Limb (tissue), 2 donors: Measurements from ENCODE around the gene PHLDA3.

Experiments
- DNase-seq, 2 donors: peaks; one replicate each; pipeline ENCODE4 v3.0.0-alpha.2; 2016; ENCODE audit errors: extremely low spot score in 2 of 2

PHLDA3 gene

GRCh38 chr1:201463071-201463552, 5.9 kb downstream of the PHLDA3 start:
- no peak for DNase-seq

GRCh38 chr1:201461645-201462441, 7.1 kb downstream of the PHLDA3 start:
- no peak for DNase-seq

GRCh38 chr1:201460814-201461644, 8.0 kb downstream of the PHLDA3 start:
- no peak for DNase-seq

- DNase-seq: no peak
Measured at GRCh38 chr1:201459775-201460174, 9.2 kb downstream of the PHLDA3 start.

GRCh38 chr1:201459052-201459451, 9.9 kb downstream of the PHLDA3 start:
- DNase-seq: no peak

- no peak for DNase-seq
Measured at GRCh38 chr1:201457508-201457960, 11.5 kb downstream of the PHLDA3 start.

- DNase-seq: peak in 1 of 2 donors; percentile 45
Measured at GRCh38 chr1:201456499-201457309, 12.3 kb downstream of the PHLDA3 start.

- DNase-seq: no peak
Measured at GRCh38 chr1:201455098-201455497, 13.9 kb downstream of the PHLDA3 start.

- DNase-seq: no peak
Measured at GRCh38 chr1:201454608-201455007, 14.4 kb downstream of the PHLDA3 start.

- DNase-seq: no peak
Measured at GRCh38 chr1:201452866-201453265, 16.1 kb downstream of the PHLDA3 start.

GRCh38 chr1:201450721-201451291, 18.2 kb downstream of the PHLDA3 start:
- DNase-seq: peak; percentile 81 to 84

- DNase-seq: no peak
Measured at GRCh38 chr1:201448990-201449389, 20.0 kb downstream of the PHLDA3 start.

- peak; percentile 62 to 82 for DNase-seq
Measured at GRCh38 chr1:201447903-201448871, 20.8 kb downstream of the PHLDA3 start.

GRCh38 chr1:201445310-201445709, 23.7 kb downstream of the PHLDA3 start:
- no peak for DNase-seq

GRCh38 chr1:201444792-201445191, 24.2 kb downstream of the PHLDA3 start:
- DNase-seq: no peak

GRCh38 chr1:201443747-201444146, 25.2 kb downstream of the PHLDA3 start:
- no peak for DNase-seq

- no peak for DNase-seq
Measured at GRCh38 chr1:201436969-201437368, 32.0 kb downstream of the PHLDA3 start.

- DNase-seq: no peak
Measured at GRCh38 chr1:201436393-201436792, 32.6 kb downstream of the PHLDA3 start.

- DNase-seq: no peak
Measured at GRCh38 chr1:201434266-201434665, 34.7 kb downstream of the PHLDA3 start.

GRCh38 chr1:201433609-201434008, 35.4 kb downstream of the PHLDA3 start:
- DNase-seq: no peak
